Ishikawa (cell line): Measurements from ENCODE around the gene MRRF.

Experiments used
- CEBPB ChIP-seq: IDR thresholded peaks from 2 replicates; pipeline ENCODE4 v1.6.1; 2012
- CREB1 ChIP-seq: IDR thresholded peaks from 2 replicates; pipeline ENCODE4 v1.6.1; 2012; ENCODE audit warnings: low read depth
- EGR1 ChIP-seq: IDR thresholded peaks from 2 replicates; pipeline ENCODE4 v1.6.1; 2012
- EP300 ChIP-seq: IDR thresholded peaks from 2 replicates; pipeline ENCODE4 v1.6.1; 2012; ENCODE audit warnings: borderline replicate concordance
- FOXM1 ChIP-seq: IDR thresholded peaks from 2 replicates; pipeline ENCODE4 v1.6.1; 2012; ENCODE audit warnings: low read depth, borderline replicate concordance
- NFIC ChIP-seq: IDR thresholded peaks from 2 replicates; pipeline ENCODE4 v1.6.1; 2012
- RAD21 ChIP-seq: IDR thresholded peaks from 2 replicates; pipeline ENCODE4 v1.6.1; 2012; ENCODE audit warnings: low read depth
- TAF1 ChIP-seq: IDR thresholded peaks from 2 replicates; pipeline ENCODE4 v1.6.1; 2012; ENCODE audit warnings: low read depth, mild to moderate bottlenecking
- TCF12 ChIP-seq: IDR thresholded peaks from 2 replicates; pipeline ENCODE4 v1.6.1; 2012; ENCODE audit warnings: low read depth
- TEAD4 ChIP-seq: IDR thresholded peaks from 2 replicates; pipeline ENCODE4 v1.6.1; 2012
- YY1 ChIP-seq: IDR thresholded peaks from 2 replicates; pipeline ENCODE4 v1.6.1; 2012; ENCODE audit warnings: low read depth
- ZBTB7A ChIP-seq: IDR thresholded peaks from 2 replicates; pipeline ENCODE4 v1.6.1; 2012; ENCODE audit warnings: low read depth
- TF ChIP-seq, protein P1 (sequence below): IDR thresholded peaks from 2 replicates; pipeline ENCODE4 v1.6.1; 2012
- TF ChIP-seq, protein P2 (sequence below): IDR thresholded peaks from 2 replicates; pipeline ENCODE4 v1.6.1; 2012
- TF ChIP-seq, protein P3 (sequence below): IDR thresholded peaks from 2 replicates; pipeline ENCODE4 v1.6.1; 2012; ENCODE audit warnings: low read depth, mild to moderate bottlenecking

Gene MRRF

DNA sequence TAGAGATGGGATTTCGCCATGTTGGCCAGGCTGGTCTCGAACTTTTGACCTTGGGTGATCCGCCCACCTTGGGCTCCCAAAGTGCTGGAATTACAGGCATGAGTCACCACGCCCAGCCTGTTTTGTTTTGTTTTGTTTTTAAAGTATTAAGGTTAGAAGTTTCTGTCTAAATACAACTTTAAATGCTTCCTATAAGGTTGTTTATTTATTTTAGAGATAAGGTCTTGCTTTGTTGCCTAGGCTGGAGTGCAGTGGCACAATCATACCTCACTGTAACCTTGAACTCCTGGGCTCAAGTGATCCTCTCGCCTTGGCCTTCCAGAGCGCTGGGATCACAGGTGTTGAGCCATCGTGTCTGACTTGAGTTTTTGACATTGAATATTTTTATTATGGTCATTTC, 11.4 kb downstream of the MRRF start:
- TF ChIP-seq ZBTB7A, result no peak
- no peak for TF ChIP-seq TEAD4
- TF ChIP-seq YY1, result no peak
- TF ChIP-seq FOXM1, result no peak
- no peak for TF ChIP-seq RAD21
- no peak for TF ChIP-seq NFIC
- TF ChIP-seq, protein P1, sequence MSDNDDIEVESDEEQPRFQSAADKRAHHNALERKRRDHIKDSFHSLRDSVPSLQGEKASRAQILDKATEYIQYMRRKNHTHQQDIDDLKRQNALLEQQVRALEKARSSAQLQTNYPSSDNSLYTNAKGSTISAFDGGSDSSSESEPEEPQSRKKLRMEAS, result no peak
- no peak for TF ChIP-seq TAF1
- no peak for TF ChIP-seq EP300

DNA sequence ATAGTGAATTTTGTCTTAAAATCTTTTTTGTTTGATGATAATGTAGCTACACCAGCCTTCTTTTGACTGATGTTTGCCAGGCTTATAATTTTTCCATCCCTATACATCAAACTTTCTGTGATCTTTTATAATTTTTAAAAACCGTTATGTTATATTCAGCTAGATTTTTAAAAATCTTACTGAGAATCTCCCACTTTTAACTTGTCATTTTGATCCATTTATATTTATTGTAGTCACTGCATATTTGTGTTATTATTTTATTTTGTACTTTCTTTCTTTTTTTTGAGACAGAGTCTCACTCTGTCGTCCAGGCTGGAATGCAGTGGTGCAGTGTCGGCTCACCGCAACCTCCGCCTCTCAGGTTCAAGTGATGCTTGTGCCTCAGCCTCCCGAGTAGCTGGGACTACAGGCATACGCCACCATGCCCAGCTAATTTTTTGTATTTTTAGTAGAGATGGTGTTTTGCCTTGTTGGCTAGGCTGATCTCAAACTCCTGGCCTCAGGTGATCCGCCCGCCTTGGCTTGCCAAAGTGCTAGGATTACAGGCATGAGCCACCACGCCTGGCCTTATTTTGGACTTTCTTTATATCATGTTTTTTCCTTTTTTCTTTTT, 12.7 kb downstream of the MRRF start:
- TF ChIP-seq, protein P2, sequence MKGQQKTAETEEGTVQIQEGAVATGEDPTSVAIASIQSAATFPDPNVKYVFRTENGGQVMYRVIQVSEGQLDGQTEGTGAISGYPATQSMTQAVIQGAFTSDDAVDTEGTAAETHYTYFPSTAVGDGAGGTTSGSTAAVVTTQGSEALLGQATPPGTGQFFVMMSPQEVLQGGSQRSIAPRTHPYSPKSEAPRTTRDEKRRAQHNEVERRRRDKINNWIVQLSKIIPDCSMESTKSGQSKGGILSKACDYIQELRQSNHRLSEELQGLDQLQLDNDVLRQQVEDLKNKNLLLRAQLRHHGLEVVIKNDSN, result no peak
- TF ChIP-seq TAF1, result no peak
- no peak for TF ChIP-seq YY1
- TF ChIP-seq, protein P3, sequence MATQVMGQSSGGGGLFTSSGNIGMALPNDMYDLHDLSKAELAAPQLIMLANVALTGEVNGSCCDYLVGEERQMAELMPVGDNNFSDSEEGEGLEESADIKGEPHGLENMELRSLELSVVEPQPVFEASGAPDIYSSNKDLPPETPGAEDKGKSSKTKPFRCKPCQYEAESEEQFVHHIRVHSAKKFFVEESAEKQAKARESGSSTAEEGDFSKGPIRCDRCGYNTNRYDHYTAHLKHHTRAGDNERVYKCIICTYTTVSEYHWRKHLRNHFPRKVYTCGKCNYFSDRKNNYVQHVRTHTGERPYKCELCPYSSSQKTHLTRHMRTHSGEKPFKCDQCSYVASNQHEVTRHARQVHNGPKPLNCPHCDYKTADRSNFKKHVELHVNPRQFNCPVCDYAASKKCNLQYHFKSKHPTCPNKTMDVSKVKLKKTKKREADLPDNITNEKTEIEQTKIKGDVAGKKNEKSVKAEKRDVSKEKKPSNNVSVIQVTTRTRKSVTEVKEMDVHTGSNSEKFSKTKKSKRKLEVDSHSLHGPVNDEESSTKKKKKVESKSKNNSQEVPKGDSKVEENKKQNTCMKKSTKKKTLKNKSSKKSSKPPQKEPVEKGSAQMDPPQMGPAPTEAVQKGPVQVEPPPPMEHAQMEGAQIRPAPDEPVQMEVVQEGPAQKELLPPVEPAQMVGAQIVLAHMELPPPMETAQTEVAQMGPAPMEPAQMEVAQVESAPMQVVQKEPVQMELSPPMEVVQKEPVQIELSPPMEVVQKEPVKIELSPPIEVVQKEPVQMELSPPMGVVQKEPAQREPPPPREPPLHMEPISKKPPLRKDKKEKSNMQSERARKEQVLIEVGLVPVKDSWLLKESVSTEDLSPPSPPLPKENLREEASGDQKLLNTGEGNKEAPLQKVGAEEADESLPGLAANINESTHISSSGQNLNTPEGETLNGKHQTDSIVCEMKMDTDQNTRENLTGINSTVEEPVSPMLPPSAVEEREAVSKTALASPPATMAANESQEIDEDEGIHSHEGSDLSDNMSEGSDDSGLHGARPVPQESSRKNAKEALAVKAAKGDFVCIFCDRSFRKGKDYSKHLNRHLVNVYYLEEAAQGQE, result no peak
- no peak for TF ChIP-seq EP300
- TF ChIP-seq TEAD4, result no peak
- no peak for TF ChIP-seq TCF12
- no peak for TF ChIP-seq RAD21
- TF ChIP-seq NFIC, result no peak

DNA sequence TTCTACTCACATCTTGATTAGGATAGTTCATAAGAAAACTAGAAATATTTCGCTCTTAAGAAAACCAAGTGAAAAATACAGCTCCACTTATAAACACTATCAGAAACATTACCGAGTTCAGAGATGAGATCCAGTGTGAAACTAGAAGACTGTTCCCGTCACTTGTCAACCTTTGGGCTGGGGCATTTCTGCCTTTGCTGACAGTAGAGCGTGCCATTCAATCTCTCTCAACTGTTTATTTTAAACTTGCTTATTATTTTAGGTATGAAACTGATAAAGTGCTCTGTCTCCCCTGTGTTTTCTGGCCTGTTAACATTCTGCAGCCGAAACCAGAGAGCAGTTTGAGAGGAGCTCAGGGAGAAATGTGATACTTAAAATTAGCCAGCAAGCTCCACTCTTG, 16.7 kb downstream of the MRRF start:
- TF ChIP-seq CREB1, result no peak
- no peak for TF ChIP-seq TEAD4
- TF ChIP-seq RAD21, result no peak
- no peak for TF ChIP-seq NFIC
- TF ChIP-seq, protein P2, result no peak
- TF ChIP-seq EP300, result no peak
- TF ChIP-seq YY1, result no peak
- no peak for TF ChIP-seq CEBPB
- TF ChIP-seq EGR1, result no peak

DNA sequence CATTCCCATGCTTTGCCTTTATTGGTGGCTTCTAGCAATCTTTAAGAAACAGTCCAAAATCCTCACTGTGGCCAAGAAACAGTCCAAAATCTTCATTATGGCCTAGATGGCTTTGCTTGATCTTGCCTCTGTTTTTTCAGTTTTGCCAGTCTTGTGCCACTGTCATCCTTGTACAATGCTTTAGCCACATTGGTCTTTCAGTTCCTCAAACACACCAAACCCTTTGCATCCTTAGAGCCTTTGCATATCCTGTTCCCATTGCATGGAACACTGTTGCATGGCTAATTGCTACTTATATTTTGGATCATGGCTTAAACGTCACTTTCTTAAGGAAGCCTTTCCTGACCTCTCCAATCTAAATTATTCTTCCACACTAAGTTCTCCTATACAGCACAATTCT, 22.1 kb downstream of the MRRF start:
- TF ChIP-seq, protein P3, result no peak
- TF ChIP-seq, protein P2, result no peak
- TF ChIP-seq RAD21, result no peak
- TF ChIP-seq, protein P1, result no peak
- TF ChIP-seq ZBTB7A, result no peak
- no peak for TF ChIP-seq NFIC
- TF ChIP-seq YY1, result no peak
- no peak for TF ChIP-seq EGR1
- TF ChIP-seq EP300, result no peak
- no peak for TF ChIP-seq FOXM1
- TF ChIP-seq CREB1, result no peak
- no peak for TF ChIP-seq TCF12
- no peak for TF ChIP-seq TEAD4
- no peak for TF ChIP-seq TAF1
- no peak for TF ChIP-seq CEBPB

DNA sequence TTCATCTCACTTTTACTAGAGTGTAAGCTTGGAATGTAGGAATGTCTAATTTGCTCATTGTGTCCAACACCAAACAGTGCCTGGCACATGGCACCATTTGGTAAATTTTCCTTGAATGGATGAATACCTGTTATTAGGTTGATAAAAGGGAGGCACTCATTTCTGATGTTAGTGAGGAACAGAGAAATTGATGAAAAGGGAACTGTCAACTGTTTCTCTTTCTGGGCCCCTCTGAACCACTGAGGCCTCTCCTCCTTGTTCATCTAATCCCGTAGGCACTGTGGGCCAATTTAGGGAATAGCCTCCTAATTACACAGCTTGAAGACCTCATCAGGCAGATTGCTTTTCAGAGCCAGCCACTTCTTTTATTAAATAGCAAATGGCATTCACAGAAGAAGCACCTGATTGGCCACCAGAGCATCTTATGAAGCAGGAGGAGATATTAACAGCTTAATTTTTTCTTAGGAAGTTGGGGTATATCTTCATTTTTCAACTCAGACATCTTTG, 22.6 kb downstream of the MRRF start:
- TF ChIP-seq, protein P3, result no peak
- TF ChIP-seq FOXM1, result no peak
- TF ChIP-seq YY1, result no peak
- TF ChIP-seq EGR1, result no peak
- no peak for TF ChIP-seq TAF1
- TF ChIP-seq, protein P2, result no peak
- no peak for TF ChIP-seq TCF12
- no peak for TF ChIP-seq RAD21
- TF ChIP-seq EP300, result no peak
- no peak for TF ChIP-seq TEAD4
- TF ChIP-seq CEBPB, result no peak
- no peak for TF ChIP-seq NFIC
- TF ChIP-seq, protein P1, result no peak
- TF ChIP-seq CREB1, result no peak
- no peak for TF ChIP-seq ZBTB7A
